OCI-LY3 (cell line): ENCODE results near the gene SDF2L1.

Source experiments
- EZH2phosphoT487 ChIP-seq: fragments of 200-600 bp; shearing (Covaris generic); IDR thresholded peaks from 2 replicates; pipeline ENCODE4 v1.6.1; 2018; ENCODE audit warnings: antibody characterized with exemption, mixed run types, low read depth
- TF ChIP-seq, protein P1 (sequence below): fragments of 200-600, 300-600 bp; sonication (generic); IDR thresholded peaks from 2 replicates; pipeline ENCODE4 v1.5.1; 2014; ENCODE audit warnings: antibody characterized with exemption, low read length, low read depth

DNA sequence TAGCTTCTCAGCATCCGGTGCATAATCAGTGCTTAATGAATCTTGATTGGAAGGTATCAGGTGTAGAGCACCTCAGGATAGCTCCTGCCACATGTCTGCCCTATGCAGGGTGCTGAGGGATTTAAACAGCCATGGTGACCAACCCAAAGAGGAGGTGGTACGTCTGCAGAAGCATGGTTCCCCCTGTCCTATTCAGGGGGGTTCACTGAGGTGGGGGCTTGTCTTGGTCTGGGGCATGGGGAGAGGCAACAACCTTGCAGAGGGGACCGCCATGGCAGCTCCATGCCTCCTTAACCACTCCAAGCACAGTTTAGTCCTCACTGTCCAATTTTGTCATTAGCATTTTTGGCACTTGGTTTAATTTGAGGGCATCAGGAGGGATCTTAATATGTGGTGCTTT is 49.7 kb upstream of the SDF2L1 start:
- TF ChIP-seq, protein P1, sequence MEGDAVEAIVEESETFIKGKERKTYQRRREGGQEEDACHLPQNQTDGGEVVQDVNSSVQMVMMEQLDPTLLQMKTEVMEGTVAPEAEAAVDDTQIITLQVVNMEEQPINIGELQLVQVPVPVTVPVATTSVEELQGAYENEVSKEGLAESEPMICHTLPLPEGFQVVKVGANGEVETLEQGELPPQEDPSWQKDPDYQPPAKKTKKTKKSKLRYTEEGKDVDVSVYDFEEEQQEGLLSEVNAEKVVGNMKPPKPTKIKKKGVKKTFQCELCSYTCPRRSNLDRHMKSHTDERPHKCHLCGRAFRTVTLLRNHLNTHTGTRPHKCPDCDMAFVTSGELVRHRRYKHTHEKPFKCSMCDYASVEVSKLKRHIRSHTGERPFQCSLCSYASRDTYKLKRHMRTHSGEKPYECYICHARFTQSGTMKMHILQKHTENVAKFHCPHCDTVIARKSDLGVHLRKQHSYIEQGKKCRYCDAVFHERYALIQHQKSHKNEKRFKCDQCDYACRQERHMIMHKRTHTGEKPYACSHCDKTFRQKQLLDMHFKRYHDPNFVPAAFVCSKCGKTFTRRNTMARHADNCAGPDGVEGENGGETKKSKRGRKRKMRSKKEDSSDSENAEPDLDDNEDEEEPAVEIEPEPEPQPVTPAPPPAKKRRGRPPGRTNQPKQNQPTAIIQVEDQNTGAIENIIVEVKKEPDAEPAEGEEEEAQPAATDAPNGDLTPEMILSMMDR, result no peak
- no peak for TF ChIP-seq EZH2phosphoT487
